ENCODE measurements around the gene BMAL1.

The BMAL1 gene

GRCh38 chr11:13318498-13319295 lies 41.1 kb downstream of the BMAL1 start:
- Histone ChIP-seq H3F3A (ENCODE audit: insufficient read depth) (no peaks in the 10 kb centered on the region), H3K79me2 (ENCODE audit: insufficient read depth, low read length) (no peaks in the 10 kb centered on the region), H2AFZ (ENCODE audit: low read depth, low read length, severe bottlenecking) (no peak overlapping the region), H3K9ac (ENCODE audit: low read length) (no peak overlapping the region), H3K9me2 (replicated peaks; ENCODE audit: insufficient read depth, low read length) (no peaks in the 10 kb centered on the region), H3K9me3 (ENCODE audit: insufficient read depth, low read length) (no peaks in the 10 kb centered on the region), H4K20me1 (ENCODE audit: low read depth, low read length) (no peaks in the 10 kb centered on the region), H3K36me3 (ENCODE audit: low read length) (no peaks in the 10 kb centered on the region), H3K4me2 (ENCODE audit: low read depth, low read length, poor library complexity, severe bottlenecking) (no peak overlapping the region), H3K27ac (ENCODE audit: low read depth, low read length) (no peak overlapping the region), H3K27me3 (ENCODE audit: low read length) (no peaks in the 10 kb centered on the region), H3K4me3 (ENCODE audit: insufficient read depth, low read length, poor library complexity, severe bottlenecking) (no peak overlapping the region)
- no peak for TF ChIP-seq CTCF (IDR thresholded peaks at IDR 0.05; ENCODE audit: insufficient read depth, low read length, poor library complexity, severe bottlenecking)
- TF ChIP-seq EZH2phosphoT487 (conservative IDR thresholded peaks at IDR 0.05; ENCODE audit: low read length), result no peak

- Histone ChIP-seq H3K27ac (ENCODE audit: low read depth, low read length) (no peak overlapping the region), H3K36me3 (ENCODE audit: low read length) (no peaks in the 10 kb centered on the region), H3K27me3 (ENCODE audit: low read length) (no peaks in the 10 kb centered on the region), H3F3A (ENCODE audit: insufficient read depth) (no peaks in the 10 kb centered on the region), H3K9me3 (ENCODE audit: insufficient read depth, low read length) (no peaks in the 10 kb centered on the region), H4K20me1 (ENCODE audit: low read depth, low read length) (no peaks in the 10 kb centered on the region), H3K79me2 (ENCODE audit: insufficient read depth, low read length) (no peaks in the 10 kb centered on the region), H3K4me2 (ENCODE audit: low read depth, low read length, poor library complexity, severe bottlenecking) (no peak overlapping the region), H3K9me2 (replicated peaks; ENCODE audit: insufficient read depth, low read length) (no peaks in the 10 kb centered on the region), H2AFZ (ENCODE audit: low read depth, low read length, severe bottlenecking) (no peak overlapping the region), H3K9ac (ENCODE audit: low read length) (no peak overlapping the region), H3K4me3 (ENCODE audit: insufficient read depth, low read length, poor library complexity, severe bottlenecking) (no peak overlapping the region)
- no peak for TF ChIP-seq CTCF (IDR thresholded peaks at IDR 0.05; ENCODE audit: insufficient read depth, low read length, poor library complexity, severe bottlenecking)
- TF ChIP-seq EZH2phosphoT487 (conservative IDR thresholded peaks at IDR 0.05; ENCODE audit: low read length), result no peak
Observed at GRCh38 chr11:13320688-13321087, 43.1 kb downstream of the BMAL1 start.

GRCh38 chr11:13321431-13321830 lies 43.8 kb downstream of the BMAL1 start:
- Histone ChIP-seq H2AFZ (ENCODE audit: low read depth, low read length, severe bottlenecking) (no peak overlapping the region), H3K9ac (ENCODE audit: low read length) (no peak overlapping the region), H3K27me3 (ENCODE audit: low read length) (no peaks in the 10 kb centered on the region), H3K9me3 (ENCODE audit: insufficient read depth, low read length) (no peaks in the 10 kb centered on the region), H3K79me2 (ENCODE audit: insufficient read depth, low read length) (no peaks in the 10 kb centered on the region), H3K27ac (ENCODE audit: low read depth, low read length) (no peak overlapping the region), H4K20me1 (ENCODE audit: low read depth, low read length) (no peaks in the 10 kb centered on the region), H3K4me3 (ENCODE audit: insufficient read depth, low read length, poor library complexity, severe bottlenecking) (no peak overlapping the region), H3K36me3 (ENCODE audit: low read length) (no peaks in the 10 kb centered on the region), H3K4me2 (ENCODE audit: low read depth, low read length, poor library complexity, severe bottlenecking) (no peak overlapping the region), H3K9me2 (replicated peaks; ENCODE audit: insufficient read depth, low read length) (no peaks in the 10 kb centered on the region), H3F3A (ENCODE audit: insufficient read depth) (no peaks in the 10 kb centered on the region)
- TF ChIP-seq CTCF (IDR thresholded peaks at IDR 0.05; ENCODE audit: insufficient read depth, low read length, poor library complexity, severe bottlenecking) (no peak), EZH2phosphoT487 (conservative IDR thresholded peaks at IDR 0.05; ENCODE audit: low read length) (no peak)

Measured in SU-DHL-6 (cell line).